Mucosa of stomach (tissue), 1 donor: Measurements from ENCODE around the gene PRKG1.

Source experiments
- H3K27me3 ChIP-seq: one replicate; pipeline ENCODE4 v1.7.0; 2013; ENCODE audit warnings: mild to moderate bottlenecking, low read length; ENCODE audit not compliant: control insufficient read depth, insufficient read depth
- H3K36me3 ChIP-seq: one replicate; pipeline ENCODE4 v1.7.0; 2013; ENCODE audit warnings: low read length; ENCODE audit not compliant: control insufficient read depth, insufficient read depth
- H3K4me1 ChIP-seq: one replicate; pipeline ENCODE4 v1.7.0; 2013; ENCODE audit warnings: mild to moderate bottlenecking, low read length; ENCODE audit not compliant: control insufficient read depth, insufficient read depth
- H3K4me3 ChIP-seq: one replicate; pipeline ENCODE4 v1.7.0; 2013; ENCODE audit warnings: low read length
- H3K9ac ChIP-seq: one replicate; pipeline ENCODE4 v1.7.0; 2013; ENCODE audit warnings: mild to moderate bottlenecking, low read length, moderate library complexity
- H3K9me3 ChIP-seq: one replicate; pipeline ENCODE4 v1.7.0; 2013; ENCODE audit warnings: mild to moderate bottlenecking, low read length, moderate library complexity; ENCODE audit not compliant: control insufficient read depth
- donor health status: Pancreatic carcinoma.

PRKG1 gene

DNA sequence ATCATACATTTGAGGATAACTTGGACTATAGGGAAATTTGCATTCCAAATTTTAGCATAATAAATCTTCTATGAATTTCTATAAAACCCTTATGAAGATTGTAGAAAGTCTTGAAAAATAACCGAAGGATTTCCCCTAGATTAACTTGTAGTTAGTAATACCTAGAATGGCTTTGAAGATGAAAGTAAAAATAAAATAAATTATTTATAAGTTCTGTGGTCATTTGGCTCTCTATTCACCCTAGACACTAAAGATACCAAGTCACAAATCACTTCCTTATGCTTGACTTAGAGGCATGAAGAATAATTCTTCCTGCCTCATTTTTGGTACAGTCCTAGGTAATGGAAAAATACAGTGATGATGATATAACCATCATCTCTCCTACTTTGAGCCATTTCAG, 545.8 kb downstream of the PRKG1 start:
- H3K36me3 ChIP-seq, result no peaks in the 10 kb centered on the region
- no peak overlapping the region for H3K9ac ChIP-seq
- no peaks in the 10 kb centered on the region for H3K4me1 ChIP-seq
- no peak overlapping the region for H3K4me3 ChIP-seq
- H3K27me3 ChIP-seq, result no peaks in the 10 kb centered on the region
- H3K9me3 ChIP-seq, result no peaks in the 10 kb centered on the region

DNA sequence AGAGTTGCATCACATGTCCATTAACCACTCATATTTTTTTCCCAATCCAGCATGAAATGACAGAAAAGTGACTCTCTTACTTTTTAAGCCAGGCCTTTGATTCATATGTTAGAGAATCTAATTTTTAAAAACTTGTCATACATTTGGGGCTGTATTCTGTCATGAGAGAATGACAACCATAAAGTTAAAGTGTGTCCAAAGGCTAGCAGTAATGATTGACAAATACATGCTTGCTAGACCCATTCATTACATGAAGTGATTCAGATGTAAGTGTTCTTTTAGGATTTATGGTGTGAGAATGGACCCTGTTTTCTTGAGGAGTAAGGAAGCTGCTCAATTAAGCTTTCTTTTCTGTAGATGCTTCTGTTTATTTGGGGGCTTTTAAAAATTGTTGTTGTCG, 549.7 kb downstream of the PRKG1 start:
- Histone ChIP-seq H3K9ac (no peak overlapping the region), H3K9me3 (no peaks in the 10 kb centered on the region), H3K27me3 (no peaks in the 10 kb centered on the region), H3K4me1 (no peaks in the 10 kb centered on the region), H3K4me3 (no peak overlapping the region), H3K36me3 (no peaks in the 10 kb centered on the region)

DNA sequence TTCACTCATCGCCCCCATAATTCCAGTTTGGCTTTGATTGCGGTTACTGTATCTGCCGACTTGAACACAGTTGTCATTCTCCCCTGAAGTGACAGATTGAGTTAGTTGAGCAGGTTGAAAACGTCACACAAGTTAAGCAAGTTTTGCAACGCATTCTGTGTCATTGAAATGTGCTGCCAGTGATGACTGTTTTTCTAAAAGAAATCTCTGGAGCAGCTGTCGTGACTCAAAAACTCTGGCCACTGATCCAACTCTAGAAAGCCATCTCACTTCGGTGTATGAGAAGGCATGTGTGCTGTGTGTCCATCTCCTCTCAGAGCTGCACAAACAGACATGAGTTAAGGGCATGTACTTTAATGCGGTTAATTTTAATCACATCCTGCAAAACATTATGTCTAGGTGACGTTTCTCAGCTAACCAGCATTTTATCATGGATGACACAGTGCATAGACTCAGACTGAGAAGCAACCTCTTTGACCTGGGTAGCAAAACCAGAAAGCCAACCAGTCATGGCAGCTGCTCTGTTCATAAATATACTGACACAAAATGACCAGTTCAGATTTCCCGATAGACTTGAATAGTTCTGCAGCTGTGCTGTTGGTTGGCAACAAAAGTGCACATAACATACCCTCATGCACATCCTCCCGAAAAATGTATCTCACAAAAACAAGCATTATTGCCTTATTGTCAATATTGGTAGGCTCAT, 555.8 kb downstream of the PRKG1 start:
- Histone ChIP-seq H3K36me3 (no peaks in the 10 kb centered on the region), H3K9me3 (no peaks in the 10 kb centered on the region), H3K9ac (no peak overlapping the region), H3K27me3 (no peaks in the 10 kb centered on the region), H3K4me3 (no peak overlapping the region), H3K4me1 (no peaks in the 10 kb centered on the region)

DNA sequence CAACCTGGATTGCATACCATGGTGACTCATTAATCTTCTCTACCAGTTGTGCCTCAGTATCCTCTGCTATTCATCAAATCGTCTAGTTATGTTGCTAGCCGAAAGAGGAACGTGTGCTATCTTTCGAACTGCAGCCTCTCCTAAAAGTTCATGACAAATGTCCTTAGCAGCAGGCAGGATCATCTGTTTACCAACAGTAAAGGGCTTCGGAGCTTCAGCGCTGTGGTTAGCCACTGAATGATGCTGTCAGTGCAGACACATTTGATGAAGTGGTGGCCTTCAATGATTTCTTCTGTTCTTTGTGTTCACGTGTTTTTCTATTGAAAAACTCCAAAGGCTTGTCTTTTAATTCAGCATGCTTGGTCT, 556.3 kb downstream of the PRKG1 start:
- Histone ChIP-seq H3K9ac (no peak overlapping the region), H3K4me3 (no peak overlapping the region), H3K9me3 (no peaks in the 10 kb centered on the region), H3K36me3 (no peaks in the 10 kb centered on the region), H3K4me1 (no peaks in the 10 kb centered on the region), H3K27me3 (no peaks in the 10 kb centered on the region)

DNA sequence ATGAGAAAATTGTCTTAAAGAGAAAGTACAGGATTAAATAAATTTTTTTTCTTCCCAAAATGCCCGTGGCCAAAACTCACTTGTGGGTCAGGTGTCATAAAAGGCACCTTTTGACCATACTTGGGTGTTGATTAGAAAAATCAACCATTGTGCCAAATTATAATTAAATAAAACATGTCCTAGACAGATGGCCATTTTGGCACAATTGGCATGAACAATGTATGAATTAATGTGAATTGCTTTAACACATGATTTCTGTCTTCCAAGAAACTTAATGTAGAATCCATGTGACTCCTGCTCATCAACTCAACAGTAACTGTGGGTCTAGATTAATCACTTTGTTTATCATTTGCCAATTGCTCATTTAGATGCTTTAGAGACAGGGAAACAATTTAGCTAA, 561.1 kb downstream of the PRKG1 start:
- H3K9me3 ChIP-seq, result no peaks in the 10 kb centered on the region

DNA sequence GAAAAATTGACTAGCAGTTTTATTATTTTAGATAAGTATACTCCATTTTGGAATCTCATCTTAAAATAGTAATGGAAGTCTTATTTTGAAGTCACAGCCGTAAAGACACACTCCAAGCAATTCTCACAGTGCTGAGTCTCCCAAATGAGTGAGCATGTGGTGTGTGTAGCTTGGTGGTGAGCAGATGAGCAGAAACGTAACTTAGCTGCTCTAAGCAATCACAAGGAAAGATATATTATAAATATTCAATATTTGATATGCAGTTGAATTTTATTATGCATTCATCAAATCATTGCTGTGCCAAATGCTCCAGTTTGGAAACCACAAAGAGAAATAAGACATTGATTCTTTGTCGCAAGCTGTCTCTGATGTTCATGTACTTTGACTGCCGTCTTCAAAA, 563.9 kb downstream of the PRKG1 start:
- Histone ChIP-seq H3K9me3 (no peaks in the 10 kb centered on the region), H3K36me3 (no peaks in the 10 kb centered on the region), H3K27me3 (no peaks in the 10 kb centered on the region), H3K9ac (no peak overlapping the region), H3K4me1 (no peaks in the 10 kb centered on the region), H3K4me3 (no peak overlapping the region)

More for the DNA sequence above, 561.1 kb downstream of the PRKG1 start:
- H3K36me3 ChIP-seq, result no peaks in the 10 kb centered on the region
- no peak overlapping the region for H3K4me3 ChIP-seq
- no peak overlapping the region for H3K9ac ChIP-seq
- H3K4me1 ChIP-seq, result no peaks in the 10 kb centered on the region
- no peaks in the 10 kb centered on the region for H3K27me3 ChIP-seq

DNA sequence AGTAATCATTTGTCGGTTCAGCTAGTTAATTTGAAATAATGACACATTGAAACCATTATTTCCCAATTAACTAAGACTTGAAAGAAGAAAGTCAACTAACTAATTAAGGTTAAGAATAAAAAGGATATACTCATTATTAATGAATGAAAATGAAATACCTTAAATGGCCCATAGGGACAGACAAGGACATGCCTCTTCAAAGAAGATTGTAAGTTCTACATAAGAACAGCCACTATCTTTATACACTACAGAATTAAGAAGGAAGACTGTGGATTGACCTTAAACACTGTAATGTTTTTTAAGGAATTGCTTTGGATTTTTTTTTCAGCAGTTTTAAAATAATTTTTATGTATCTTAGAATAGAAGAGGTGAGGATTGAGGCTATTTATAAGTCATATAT, 564.5 kb downstream of the PRKG1 start:
- H3K9ac ChIP-seq, result no peak overlapping the region
- H3K27me3 ChIP-seq, result no peaks in the 10 kb centered on the region
- no peaks in the 10 kb centered on the region for H3K9me3 ChIP-seq
- no peak overlapping the region for H3K4me3 ChIP-seq
- H3K36me3 ChIP-seq, result no peaks in the 10 kb centered on the region
- no peaks in the 10 kb centered on the region for H3K4me1 ChIP-seq

DNA sequence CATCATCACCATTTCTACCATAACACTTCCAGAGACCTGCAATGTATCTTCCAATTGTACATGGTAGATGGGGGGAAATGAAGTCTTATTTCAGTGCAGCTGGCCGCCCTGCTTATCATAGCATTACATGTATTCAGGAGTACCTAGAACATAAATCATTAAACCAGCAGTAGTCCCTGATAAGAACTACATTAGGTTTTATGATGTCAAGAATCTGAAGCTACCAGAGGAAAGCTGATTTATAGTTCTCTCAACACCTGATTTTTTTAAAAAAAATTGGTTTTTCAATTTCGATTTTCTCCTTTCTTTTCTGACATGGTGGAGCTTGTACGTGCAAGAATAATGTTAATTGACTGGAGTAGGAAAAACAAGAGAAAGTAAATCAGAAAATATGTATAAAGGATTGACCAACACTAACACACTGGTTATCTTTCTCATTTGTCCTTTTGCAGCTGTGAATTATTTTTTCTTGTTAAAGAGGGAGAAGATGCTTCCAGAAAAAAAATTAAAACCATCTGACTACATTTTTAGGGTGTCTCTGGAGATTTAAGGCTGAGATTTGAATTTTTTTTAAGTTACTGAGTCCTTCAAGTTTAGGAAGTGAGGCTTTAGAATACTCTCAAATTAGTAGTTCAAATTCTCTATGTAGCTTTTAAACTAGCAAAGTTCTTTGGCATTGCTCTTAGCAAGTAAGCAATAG, 566.0 kb downstream of the PRKG1 start:
- Histone ChIP-seq H3K4me3 (no peak overlapping the region), H3K9ac (no peak overlapping the region), H3K9me3 (no peaks in the 10 kb centered on the region), H3K4me1 (no peaks in the 10 kb centered on the region), H3K27me3 (no peaks in the 10 kb centered on the region), H3K36me3 (no peaks in the 10 kb centered on the region)

DNA sequence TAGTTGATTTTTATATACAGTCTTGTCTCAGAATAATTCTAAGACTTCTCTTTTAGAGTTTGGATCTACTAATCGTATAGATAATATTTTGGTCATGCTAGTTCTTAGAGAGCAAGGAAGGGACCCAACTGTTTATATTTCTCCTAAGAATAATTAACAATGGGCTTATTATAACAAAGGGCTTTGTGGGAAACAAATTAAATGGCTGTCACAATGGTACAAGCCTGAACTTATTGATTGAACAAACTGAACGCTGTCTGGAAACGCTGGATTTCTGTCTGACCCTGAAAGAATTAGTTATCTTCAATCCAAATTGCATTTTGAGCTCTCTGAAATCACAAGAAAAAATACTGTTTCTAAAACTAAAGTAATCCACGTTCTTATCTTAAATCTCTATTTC, 568.3 kb downstream of the PRKG1 start:
- no peaks in the 10 kb centered on the region for H3K27me3 ChIP-seq
- H3K9ac ChIP-seq, result no peak overlapping the region
- no peaks in the 10 kb centered on the region for H3K9me3 ChIP-seq
- H3K36me3 ChIP-seq, result no peaks in the 10 kb centered on the region
- no peak overlapping the region for H3K4me3 ChIP-seq
- H3K4me1 ChIP-seq, result no peaks in the 10 kb centered on the region

DNA sequence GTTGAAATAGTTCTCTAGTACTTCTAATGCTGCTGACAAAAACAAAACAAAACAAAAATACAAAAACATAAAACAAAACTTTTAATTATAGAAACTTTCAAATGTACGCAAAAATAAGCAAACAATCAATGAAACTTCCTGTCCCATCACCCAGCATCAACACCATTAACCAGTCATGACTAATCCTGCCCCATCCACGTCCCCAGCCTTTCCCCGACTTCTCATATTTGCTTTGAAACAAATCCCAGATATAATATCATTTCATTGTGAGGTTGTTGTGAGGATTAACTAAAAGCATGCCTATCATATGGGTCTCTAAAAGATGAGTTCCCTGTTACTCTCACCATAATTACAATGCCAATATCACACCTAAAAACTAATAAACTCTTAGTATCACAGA, 569.4 kb downstream of the PRKG1 start:
- Histone ChIP-seq H3K9me3 (no peaks in the 10 kb centered on the region), H3K36me3 (no peaks in the 10 kb centered on the region), H3K4me1 (no peaks in the 10 kb centered on the region), H3K27me3 (no peaks in the 10 kb centered on the region), H3K9ac (no peak overlapping the region), H3K4me3 (no peak overlapping the region)

DNA sequence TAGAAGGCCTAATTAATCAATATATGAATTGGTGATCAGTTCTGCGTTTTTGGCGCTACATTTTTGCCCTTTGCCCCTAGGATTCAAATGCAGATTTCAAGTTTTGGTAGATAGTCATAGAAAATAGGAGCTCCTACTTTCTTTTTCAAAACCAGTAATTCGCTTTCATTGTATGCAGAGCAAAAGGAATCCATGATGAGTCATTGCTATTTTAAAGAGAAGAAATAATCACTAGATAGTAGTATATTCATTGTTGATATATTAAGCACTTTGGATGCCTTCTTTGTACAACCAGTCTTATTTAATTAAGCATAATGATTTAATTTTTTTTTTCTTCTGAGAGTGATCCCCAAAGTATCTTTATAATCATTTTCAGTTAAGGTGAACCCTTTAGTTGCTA, 574.8 kb downstream of the PRKG1 start:
- no peaks in the 10 kb centered on the region for H3K9me3 ChIP-seq
- no peaks in the 10 kb centered on the region for H3K27me3 ChIP-seq
- no peak overlapping the region for H3K4me3 ChIP-seq
- no peak overlapping the region for H3K9ac ChIP-seq
- no peaks in the 10 kb centered on the region for H3K4me1 ChIP-seq
- H3K36me3 ChIP-seq, result no peaks in the 10 kb centered on the region

DNA sequence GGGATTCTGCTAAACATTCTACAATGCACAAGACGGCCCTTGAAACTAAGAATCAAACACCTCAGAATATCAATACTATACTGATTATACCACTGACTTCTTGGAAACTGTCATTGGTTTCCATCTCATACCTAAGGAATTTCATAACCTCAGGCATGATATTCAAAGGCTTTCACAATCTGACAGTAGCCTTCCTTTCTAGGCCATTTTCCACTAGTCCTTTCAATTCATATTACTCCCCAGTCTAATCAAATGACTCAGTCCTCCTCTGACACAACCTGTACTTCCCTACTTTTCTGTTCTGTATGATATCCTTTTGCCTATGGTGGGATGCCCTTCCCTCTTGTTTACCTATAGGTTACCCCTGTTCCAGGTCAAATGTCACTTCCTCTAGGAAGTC, 576.8 kb downstream of the PRKG1 start:
- H3K4me3 ChIP-seq, result no peak overlapping the region
- no peak overlapping the region for H3K9ac ChIP-seq
- H3K27me3 ChIP-seq, result no peaks in the 10 kb centered on the region
- no peaks in the 10 kb centered on the region for H3K36me3 ChIP-seq
- no peaks in the 10 kb centered on the region for H3K9me3 ChIP-seq
- H3K4me1 ChIP-seq, result no peaks in the 10 kb centered on the region
